Measurements from ENCODE around the gene MAD1L1.

Gene MAD1L1

DNA sequence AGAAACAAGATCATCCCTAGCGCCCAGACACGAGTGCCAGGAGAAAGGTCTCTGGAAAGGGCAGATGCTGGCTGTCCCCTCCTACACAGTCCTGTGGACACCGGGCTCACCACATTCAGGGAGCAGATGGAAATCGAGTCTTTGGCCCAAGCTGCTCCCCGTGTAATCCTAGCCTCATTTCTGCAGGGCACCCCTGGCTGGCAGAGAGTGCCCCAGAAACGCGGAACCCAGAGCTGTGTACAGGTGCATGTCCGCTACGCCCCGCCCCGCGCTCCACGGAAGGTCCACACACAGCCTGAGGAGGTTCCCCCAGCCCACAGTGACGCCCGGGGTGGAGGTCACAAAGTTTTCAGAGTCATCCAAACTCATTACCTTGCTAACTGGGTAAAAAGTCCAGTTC is 202.8 kb downstream of the MAD1L1 start:
- no peak for FAIRE-seq
- no peak for DNase-seq (ENCODE audit: insufficient read length)
- TF ChIP-seq POLR2A (IDR thresholded peaks at IDR 0.05; ENCODE audit: low read depth, low read length) = no peak
- no peak for TF ChIP-seq TAF1 (IDR thresholded peaks at IDR 0.05; ENCODE audit: borderline replicate concordance, low read depth, low read length)
- TF ChIP-seq POLR2AphosphoS5 (IDR thresholded peaks at IDR 0.05; ENCODE audit: low read depth, low read length) = no peak

- no peak for FAIRE-seq
- TF ChIP-seq POLR2AphosphoS5 (IDR thresholded peaks at IDR 0.05; ENCODE audit: low read depth, low read length) = no peak
- no peak for TF ChIP-seq POLR2A (IDR thresholded peaks at IDR 0.05; ENCODE audit: low read depth, low read length)
- TF ChIP-seq TAF1 (IDR thresholded peaks at IDR 0.05; ENCODE audit: borderline replicate concordance, low read depth, low read length) = no peak
These were observed 203.4 kb downstream of the MAD1L1 start for GRCh38 chr7:2029211-2029905.

DNA sequence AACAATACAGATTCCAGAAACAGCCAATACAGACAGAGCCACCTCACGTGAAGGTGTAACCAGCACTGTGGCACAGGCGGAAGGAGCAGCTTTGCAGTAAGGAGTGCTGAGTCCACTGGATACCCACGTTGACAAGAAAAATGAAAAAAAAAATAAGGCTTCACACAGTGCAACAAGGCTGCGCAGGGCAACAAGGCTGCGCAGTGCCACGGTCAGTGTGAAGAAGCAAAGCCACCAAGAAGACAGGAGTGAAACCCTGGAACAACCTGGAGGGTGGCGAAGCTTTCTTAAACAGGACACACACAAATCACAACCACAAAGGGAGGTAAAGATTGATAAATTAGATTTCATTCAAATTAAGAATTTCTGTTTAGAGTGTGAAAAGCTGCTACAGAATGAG is 204.0 kb downstream of the MAD1L1 start:
- TF ChIP-seq TAF1 (IDR thresholded peaks at IDR 0.05; ENCODE audit: borderline replicate concordance, low read depth, low read length) = no peak
- no peak for TF ChIP-seq POLR2AphosphoS5 (IDR thresholded peaks at IDR 0.05; ENCODE audit: low read depth, low read length)
- TF ChIP-seq POLR2A (IDR thresholded peaks at IDR 0.05; ENCODE audit: low read depth, low read length) = no peak
- no peak for FAIRE-seq
- no peak for DNase-seq (ENCODE audit: insufficient read length)

More at GRCh38 chr7:2029211-2029905, 203.4 kb downstream of the MAD1L1 start:
- DNase-seq (ENCODE audit: insufficient read length) = no peak

GRCh38 chr7:2025188-2025587 is 207.6 kb downstream of the MAD1L1 start:
- FAIRE-seq (no peak), DNase-seq (ENCODE audit: insufficient read length) (no peak)
- no peak for TF ChIP-seq POLR2A (IDR thresholded peaks at IDR 0.05; ENCODE audit: low read depth, low read length)
- no peak for TF ChIP-seq TAF1 (IDR thresholded peaks at IDR 0.05; ENCODE audit: borderline replicate concordance, low read depth, low read length)
- TF ChIP-seq POLR2AphosphoS5 (IDR thresholded peaks at IDR 0.05; ENCODE audit: low read depth, low read length) = no peak

DNA sequence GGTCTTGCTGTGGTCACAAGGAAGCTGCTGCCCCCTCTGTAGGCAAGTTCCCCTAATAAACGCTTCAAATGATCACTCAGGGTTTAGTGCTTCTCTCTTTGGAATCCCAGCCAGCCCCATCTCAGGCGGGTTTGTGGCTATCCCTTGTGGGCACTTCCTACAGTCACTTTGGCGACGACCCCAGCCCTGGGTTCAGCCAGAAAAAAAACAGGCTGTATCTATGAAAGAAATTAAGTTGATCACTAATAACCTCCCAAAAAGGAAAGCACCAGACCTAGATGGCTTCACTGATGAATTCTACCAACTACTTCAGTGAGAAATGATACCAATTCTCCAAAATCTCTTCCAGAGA is 208.2 kb downstream of the MAD1L1 start:
- FAIRE-seq = no peak
- no peak for TF ChIP-seq TAF1 (IDR thresholded peaks at IDR 0.05; ENCODE audit: borderline replicate concordance, low read depth, low read length)
- no peak for TF ChIP-seq POLR2AphosphoS5 (IDR thresholded peaks at IDR 0.05; ENCODE audit: low read depth, low read length)
- no peak for TF ChIP-seq POLR2A (IDR thresholded peaks at IDR 0.05; ENCODE audit: low read depth, low read length)

GRCh38 chr7:2023877-2024566 is 208.7 kb downstream of the MAD1L1 start:
- no peak for DNase-seq (ENCODE audit: insufficient read length)
- no peak for TF ChIP-seq POLR2A (IDR thresholded peaks at IDR 0.05; ENCODE audit: low read depth, low read length)
- TF ChIP-seq TAF1 (IDR thresholded peaks at IDR 0.05; ENCODE audit: borderline replicate concordance, low read depth, low read length) = no peak
- no peak for TF ChIP-seq POLR2AphosphoS5 (IDR thresholded peaks at IDR 0.05; ENCODE audit: low read depth, low read length)
- FAIRE-seq = no peak

More for the DNA sequence above, 208.2 kb downstream of the MAD1L1 start:
- no peak for DNase-seq (ENCODE audit: insufficient read length)

DNA sequence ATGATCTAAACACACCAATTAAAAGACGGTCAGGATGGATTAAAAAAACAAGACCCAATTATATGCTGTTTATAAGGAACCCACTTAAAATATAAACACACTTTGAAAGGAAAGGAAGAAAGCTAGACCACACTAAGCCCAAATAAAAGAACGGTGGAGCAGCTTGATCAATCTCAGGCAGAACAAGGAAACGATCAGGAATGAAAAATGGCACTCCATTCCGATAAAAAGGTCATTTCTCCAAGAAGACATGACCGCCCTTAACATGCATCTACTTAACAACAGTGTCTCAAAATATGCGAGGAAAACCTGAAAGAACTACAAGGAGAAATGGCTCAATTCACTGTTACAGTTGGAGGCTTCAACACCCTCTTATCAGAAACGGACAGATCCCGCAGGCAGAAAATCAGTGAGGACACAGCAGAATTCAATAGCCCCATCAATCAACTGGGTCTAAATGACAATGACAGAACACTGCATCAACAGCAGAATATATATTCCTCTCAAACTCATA is 210.0 kb downstream of the MAD1L1 start:
- TF ChIP-seq POLR2AphosphoS5 (IDR thresholded peaks at IDR 0.05; ENCODE audit: low read depth, low read length) = no peak
- TF ChIP-seq POLR2A (IDR thresholded peaks at IDR 0.05; ENCODE audit: low read depth, low read length) = no peak
- no peak for TF ChIP-seq TAF1 (IDR thresholded peaks at IDR 0.05; ENCODE audit: borderline replicate concordance, low read depth, low read length)
- FAIRE-seq (no peak), DNase-seq (ENCODE audit: insufficient read length) (no peak)

DNA sequence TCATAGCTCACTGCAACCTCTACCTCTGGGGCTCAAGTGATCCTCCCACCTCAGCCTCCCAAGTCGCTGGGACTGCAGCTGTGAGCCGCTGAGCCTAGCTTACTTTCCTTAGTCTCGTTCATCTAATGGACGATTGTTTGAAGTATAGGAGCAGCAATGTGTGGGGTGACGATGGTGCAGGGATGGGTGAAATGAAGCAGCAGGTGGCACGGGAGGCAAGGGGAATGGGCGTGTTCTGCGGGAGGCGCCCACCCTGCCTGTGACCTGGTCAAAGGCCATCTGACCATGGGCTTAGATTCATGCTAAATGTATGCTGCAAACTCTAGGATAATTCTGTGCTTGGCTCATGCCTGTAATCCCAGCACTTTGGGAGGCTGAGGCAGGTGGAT is 210.7 kb downstream of the MAD1L1 start:
- DNase-seq (ENCODE audit: insufficient read length) (no peak), FAIRE-seq (no peak)
- TF ChIP-seq POLR2A (IDR thresholded peaks at IDR 0.05; ENCODE audit: low read depth, low read length) = no peak
- no peak for TF ChIP-seq POLR2AphosphoS5 (IDR thresholded peaks at IDR 0.05; ENCODE audit: low read depth, low read length)
- TF ChIP-seq TAF1 (IDR thresholded peaks at IDR 0.05; ENCODE audit: borderline replicate concordance, low read depth, low read length) = no peak

DNA sequence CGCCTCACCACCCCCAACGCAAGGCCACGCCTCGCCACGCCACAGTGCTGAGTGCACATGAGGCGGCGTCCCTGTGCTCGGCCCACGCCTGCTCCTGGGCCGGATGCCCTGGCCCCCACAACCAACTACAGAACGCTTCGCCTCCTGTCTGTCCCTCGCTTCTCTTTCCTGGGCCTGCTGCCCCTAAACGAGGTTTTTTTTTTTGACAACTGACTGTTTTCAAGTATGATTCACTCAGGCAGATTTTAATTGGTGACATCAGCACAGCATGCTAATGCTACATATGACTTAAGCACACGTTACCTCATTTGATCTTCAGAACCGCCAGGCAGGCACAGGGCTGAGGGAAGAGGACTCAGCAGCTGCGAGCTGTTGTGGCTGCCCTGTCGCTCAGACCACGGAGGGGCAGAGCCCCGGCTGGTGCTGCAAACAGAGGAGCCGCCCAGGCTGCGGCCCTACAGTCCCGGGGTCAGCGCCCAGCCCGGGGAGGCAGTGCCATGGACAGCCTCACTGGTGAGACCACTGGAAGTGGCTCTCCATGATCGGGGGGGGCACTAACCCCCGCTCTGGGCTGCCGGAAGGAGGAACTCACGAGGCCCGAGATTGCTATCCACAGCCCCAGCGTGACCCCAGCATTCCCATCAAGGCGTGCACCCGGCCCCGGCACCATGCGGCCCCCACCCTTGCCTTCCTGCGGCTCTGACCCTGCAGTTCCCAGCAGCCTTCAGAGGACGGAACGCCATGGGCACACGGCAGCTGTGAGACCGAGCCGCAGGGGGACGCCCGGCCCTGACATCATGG is 212.8 kb downstream of the MAD1L1 start:
- no peak for TF ChIP-seq TAF1 (IDR thresholded peaks at IDR 0.05; ENCODE audit: borderline replicate concordance, low read depth, low read length)
- no peak for TF ChIP-seq POLR2AphosphoS5 (IDR thresholded peaks at IDR 0.05; ENCODE audit: low read depth, low read length)
- TF ChIP-seq POLR2A (IDR thresholded peaks at IDR 0.05; ENCODE audit: low read depth, low read length) = no peak
- FAIRE-seq (peak; percentile 14), DNase-seq (ENCODE audit: insufficient read length) (peak; percentile 60)

DNA sequence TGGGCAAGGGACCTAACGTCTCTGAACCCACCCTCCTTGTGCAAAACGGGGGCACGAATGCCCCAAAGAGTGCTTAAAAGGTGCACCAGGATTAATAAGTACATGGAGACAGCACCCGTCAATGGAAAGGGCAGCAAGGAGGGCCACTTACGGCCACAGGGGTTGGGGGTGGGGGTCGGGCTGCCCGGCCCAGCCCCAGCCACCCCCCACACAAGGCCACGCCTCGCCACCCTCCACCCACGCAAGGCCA is 213.4 kb downstream of the MAD1L1 start:
- FAIRE-seq (no peak), DNase-seq (ENCODE audit: insufficient read length) (no peak)
- TF ChIP-seq TAF1 (IDR thresholded peaks at IDR 0.05; ENCODE audit: borderline replicate concordance, low read depth, low read length) = no peak
- TF ChIP-seq POLR2AphosphoS5 (IDR thresholded peaks at IDR 0.05; ENCODE audit: low read depth, low read length) = no peak

DNA sequence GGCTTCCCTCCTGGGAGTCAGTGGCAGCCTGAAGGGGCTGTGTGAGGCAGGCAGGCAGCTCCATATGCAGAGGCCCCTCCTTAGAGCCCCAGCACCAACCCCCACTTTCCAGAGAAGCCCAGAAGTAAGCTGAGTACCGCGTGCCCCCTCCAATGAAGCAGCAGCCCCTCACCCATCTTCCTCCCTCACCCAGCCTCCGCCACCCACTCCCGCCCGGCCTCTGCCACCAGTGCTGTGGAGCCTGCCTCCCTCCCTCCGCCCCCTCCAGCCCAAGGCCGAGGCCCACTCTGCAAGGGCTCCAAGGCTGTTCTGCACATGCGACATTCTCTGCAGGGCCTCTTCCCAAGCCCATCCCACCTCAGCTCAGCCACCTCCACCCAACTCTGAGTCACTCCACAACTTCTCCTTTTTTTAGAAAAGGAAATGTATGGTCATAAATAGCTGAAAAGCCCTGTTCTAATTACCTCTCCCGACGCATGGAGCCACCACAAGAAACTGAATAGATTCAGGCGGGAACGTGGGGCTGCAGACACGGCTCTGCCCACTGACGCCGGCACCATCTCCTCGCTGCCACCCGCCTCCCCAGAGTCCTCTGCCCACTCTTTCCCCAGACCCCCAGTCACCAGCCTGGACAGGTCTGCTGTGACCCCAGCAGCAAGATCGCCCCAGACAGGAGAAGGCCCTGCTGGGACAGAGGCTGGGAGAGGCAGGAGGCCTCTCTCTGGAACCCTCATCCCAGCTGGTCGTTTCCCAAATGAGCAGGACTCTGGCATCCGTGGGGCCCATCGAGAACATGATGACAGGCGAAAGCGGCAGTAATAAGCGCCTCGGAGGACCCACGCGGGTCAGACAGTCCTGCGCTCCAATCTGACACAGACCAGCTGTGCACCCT is 213.9 kb downstream of the MAD1L1 start:
- TF ChIP-seq POLR2AphosphoS5 (IDR thresholded peaks at IDR 0.05; ENCODE audit: low read depth, low read length) = no peak
- DNase-seq (ENCODE audit: insufficient read length) (no peak), FAIRE-seq (no peak)
